ENCODE data around the gene ZNF692. TPM values are rescaled to one million over a fixed set of nuclear protein-coding genes. Genes with fewer than 3 reads are reported as not detected.
"Not testable (repeated sequence)": the region's sequence is repeated elsewhere in the genome, so short reads cannot be mapped to it uniquely, and the experiment has no call there.

The ZNF692 gene
- polyA plus RNA-seq, 1 donor: 32.9 TPM

- no peak for DNase-seq
These were observed 51.7 kb downstream of the ZNF692 start for GRCh38 chr1:248807067-248807737.

- no peak for DNase-seq
These were observed 53.0 kb downstream of the ZNF692 start for GRCh38 chr1:248805876-248806275.

- no peak for DNase-seq
These were observed 53.9 kb downstream of the ZNF692 start for GRCh38 chr1:248804771-248805681.

GRCh38 chr1:248803501-248803900, 55.4 kb downstream of the ZNF692 start:
- DNase-seq: not testable (repeated sequence)

- no peak for DNase-seq
These were observed 56.4 kb downstream of the ZNF692 start for GRCh38 chr1:248802454-248802853.

- no peak for DNase-seq
These were observed 58.4 kb downstream of the ZNF692 start for GRCh38 chr1:248800459-248800858.

Other genes with a start within 250 kb of the ZNF692 start
- not detected for gene OR2T11, start 224.0 kb downstream of the ZNF692 start, polyA plus RNA-seq (ENCODE audit: insufficient read length)
- gene OR2T35, start 213.8 kb downstream of the ZNF692 start, polyA plus RNA-seq (ENCODE audit: insufficient read length): not detected
- gene OR2T27, start 203.6 kb downstream of the ZNF692 start, polyA plus RNA-seq (ENCODE audit: insufficient read length): not detected
- not detected for gene OR14I1, start 156.3 kb downstream of the ZNF692 start, polyA plus RNA-seq (ENCODE audit: insufficient read length)
- gene LYPD8, start 103.3 kb downstream of the ZNF692 start, polyA plus RNA-seq (ENCODE audit: insufficient read length): not detected
- 21.4 TPM for gene SH3BP5L, start 33.2 kb downstream of the ZNF692 start, polyA plus RNA-seq (ENCODE audit: insufficient read length)
- 17.2 TPM for gene ZNF672, start 20.9 kb downstream of the ZNF692 start, polyA plus RNA-seq (ENCODE audit: insufficient read length)
- gene PGBD2, start 47.1 kb upstream of the ZNF692 start, polyA plus RNA-seq (ENCODE audit: insufficient read length): 5.1 TPM

All from hindlimb muscle (tissue), 1 donor.